ENCODE results near the gene SFXN4.

Gene SFXN4

GRCh38 chr10:119206603-119207365 is 41.3 kb upstream of the SFXN4 start:
- no peaks in the 10 kb centered on the region for H3K9me3 ChIP-seq (ENCODE audit: control insufficient read depth, insufficient read depth, low read length)
- H3K27me3 ChIP-seq (ENCODE audit: control insufficient read depth, insufficient read depth, low read length), result peaks cover 16% of the 10 kb centered on the region
- H3K9ac ChIP-seq (ENCODE audit: low read depth, low read length), result no peak overlapping the region
- H3K4me3 ChIP-seq (ENCODE audit: low read depth, low read length), result peak overlapping the region; percentile 50
- peaks cover 5% of the 10 kb centered on the region for H3K4me1 ChIP-seq (ENCODE audit: control insufficient read depth, insufficient read depth, low read length)
- H3K36me3 ChIP-seq (ENCODE audit: control insufficient read depth, insufficient read depth, low read length), result no peaks in the 10 kb centered on the region

GRCh38 chr10:119205894-119206602 is 40.5 kb upstream of the SFXN4 start:
- peaks cover 2% of the 10 kb centered on the region for H3K4me1 ChIP-seq (ENCODE audit: control insufficient read depth, insufficient read depth, low read length)
- peaks cover 16% of the 10 kb centered on the region for H3K27me3 ChIP-seq (ENCODE audit: control insufficient read depth, insufficient read depth, low read length)
- H3K4me3 ChIP-seq (ENCODE audit: low read depth, low read length), result peak overlapping the region; percentile 50
- H3K36me3 ChIP-seq (ENCODE audit: control insufficient read depth, insufficient read depth, low read length), result no peaks in the 10 kb centered on the region
- no peak overlapping the region for H3K9ac ChIP-seq (ENCODE audit: low read depth, low read length)
- H3K9me3 ChIP-seq (ENCODE audit: control insufficient read depth, insufficient read depth, low read length), result no peaks in the 10 kb centered on the region

- H3K9ac ChIP-seq (ENCODE audit: low read depth, low read length), result no peak overlapping the region
- no peak overlapping the region for H3K4me3 ChIP-seq (ENCODE audit: low read depth, low read length)
- H3K27me3 ChIP-seq (ENCODE audit: control insufficient read depth, insufficient read depth, low read length), result peaks cover 6% of the 10 kb centered on the region
- H3K4me1 ChIP-seq (ENCODE audit: control insufficient read depth, insufficient read depth, low read length), result peaks cover 2% of the 10 kb centered on the region
- no peaks in the 10 kb centered on the region for H3K9me3 ChIP-seq (ENCODE audit: control insufficient read depth, insufficient read depth, low read length)
- no peaks in the 10 kb centered on the region for H3K36me3 ChIP-seq (ENCODE audit: control insufficient read depth, insufficient read depth, low read length)
Observed at GRCh38 chr10:119203006-119203405, 37.5 kb upstream of the SFXN4 start.

- Histone ChIP-seq H3K27me3 (ENCODE audit: control insufficient read depth, insufficient read depth, low read length) (peaks cover 3% of the 10 kb centered on the region), H3K4me1 (ENCODE audit: control insufficient read depth, insufficient read depth, low read length) (peaks cover 2% of the 10 kb centered on the region), H3K4me3 (ENCODE audit: low read depth, low read length) (no peak overlapping the region), H3K9ac (ENCODE audit: low read depth, low read length) (no peak overlapping the region), H3K9me3 (ENCODE audit: control insufficient read depth, insufficient read depth, low read length) (no peaks in the 10 kb centered on the region), H3K36me3 (ENCODE audit: control insufficient read depth, insufficient read depth, low read length) (no peaks in the 10 kb centered on the region)
Observed at GRCh38 chr10:119201233-119201632, 35.7 kb upstream of the SFXN4 start.

- H3K9me3 ChIP-seq (ENCODE audit: control insufficient read depth, insufficient read depth, low read length), result no peaks in the 10 kb centered on the region
- peaks cover 3% of the 10 kb centered on the region for H3K27me3 ChIP-seq (ENCODE audit: control insufficient read depth, insufficient read depth, low read length)
- no peak overlapping the region for H3K4me3 ChIP-seq (ENCODE audit: low read depth, low read length)
- peaks cover 2% of the 10 kb centered on the region for H3K4me1 ChIP-seq (ENCODE audit: control insufficient read depth, insufficient read depth, low read length)
- H3K9ac ChIP-seq (ENCODE audit: low read depth, low read length), result no peak overlapping the region
- H3K36me3 ChIP-seq (ENCODE audit: control insufficient read depth, insufficient read depth, low read length), result no peaks in the 10 kb centered on the region
Observed at GRCh38 chr10:119199231-119199992, 33.9 kb upstream of the SFXN4 start.

GRCh38 chr10:119198438-119198837 is 32.9 kb upstream of the SFXN4 start:
- Histone ChIP-seq H3K4me3 (ENCODE audit: low read depth, low read length) (no peak overlapping the region), H3K9ac (ENCODE audit: low read depth, low read length) (no peak overlapping the region)

GRCh38 chr10:119197921-119198320 is 32.4 kb upstream of the SFXN4 start:
- H3K4me1 ChIP-seq (ENCODE audit: control insufficient read depth, insufficient read depth, low read length), result peaks cover 2% of the 10 kb centered on the region
- H3K9me3 ChIP-seq (ENCODE audit: control insufficient read depth, insufficient read depth, low read length), result no peaks in the 10 kb centered on the region
- H3K4me3 ChIP-seq (ENCODE audit: low read depth, low read length), result no peak overlapping the region
- peaks cover 3% of the 10 kb centered on the region for H3K27me3 ChIP-seq (ENCODE audit: control insufficient read depth, insufficient read depth, low read length)
- H3K36me3 ChIP-seq (ENCODE audit: control insufficient read depth, insufficient read depth, low read length), result no peaks in the 10 kb centered on the region
- H3K9ac ChIP-seq (ENCODE audit: low read depth, low read length), result no peak overlapping the region

More at GRCh38 chr10:119198438-119198837, 32.9 kb upstream of the SFXN4 start:
- Histone ChIP-seq H3K36me3 (ENCODE audit: control insufficient read depth, insufficient read depth, low read length) (no peaks in the 10 kb centered on the region), H3K9me3 (ENCODE audit: control insufficient read depth, insufficient read depth, low read length) (no peaks in the 10 kb centered on the region), H3K27me3 (ENCODE audit: control insufficient read depth, insufficient read depth, low read length) (peaks cover 3% of the 10 kb centered on the region), H3K4me1 (ENCODE audit: control insufficient read depth, insufficient read depth, low read length) (peaks cover 2% of the 10 kb centered on the region)

GRCh38 chr10:119191881-119192280 is 26.4 kb upstream of the SFXN4 start:
- Histone ChIP-seq H3K9me3 (ENCODE audit: control insufficient read depth, insufficient read depth, low read length) (no peaks in the 10 kb centered on the region), H3K27me3 (ENCODE audit: control insufficient read depth, insufficient read depth, low read length) (no peaks in the 10 kb centered on the region), H3K4me3 (ENCODE audit: low read depth, low read length) (no peak overlapping the region), H3K36me3 (ENCODE audit: control insufficient read depth, insufficient read depth, low read length) (no peaks in the 10 kb centered on the region), H3K9ac (ENCODE audit: low read depth, low read length) (no peak overlapping the region), H3K4me1 (ENCODE audit: control insufficient read depth, insufficient read depth, low read length) (no peaks in the 10 kb centered on the region)

- no peak overlapping the region for H3K4me3 ChIP-seq (ENCODE audit: low read depth, low read length)
- no peaks in the 10 kb centered on the region for H3K4me1 ChIP-seq (ENCODE audit: control insufficient read depth, insufficient read depth, low read length)
- H3K9ac ChIP-seq (ENCODE audit: low read depth, low read length), result no peak overlapping the region
- no peaks in the 10 kb centered on the region for H3K36me3 ChIP-seq (ENCODE audit: control insufficient read depth, insufficient read depth, low read length)
- H3K27me3 ChIP-seq (ENCODE audit: control insufficient read depth, insufficient read depth, low read length), result no peaks in the 10 kb centered on the region
- H3K9me3 ChIP-seq (ENCODE audit: control insufficient read depth, insufficient read depth, low read length), result no peaks in the 10 kb centered on the region
Observed at GRCh38 chr10:119190954-119191785, 25.7 kb upstream of the SFXN4 start.

GRCh38 chr10:119190353-119190752 is 24.8 kb upstream of the SFXN4 start:
- Histone ChIP-seq H3K4me1 (ENCODE audit: control insufficient read depth, insufficient read depth, low read length) (no peaks in the 10 kb centered on the region), H3K9ac (ENCODE audit: low read depth, low read length) (no peak overlapping the region), H3K9me3 (ENCODE audit: control insufficient read depth, insufficient read depth, low read length) (no peaks in the 10 kb centered on the region), H3K36me3 (ENCODE audit: control insufficient read depth, insufficient read depth, low read length) (no peaks in the 10 kb centered on the region), H3K4me3 (ENCODE audit: low read depth, low read length) (no peak overlapping the region), H3K27me3 (ENCODE audit: control insufficient read depth, insufficient read depth, low read length) (no peaks in the 10 kb centered on the region)

- Histone ChIP-seq H3K9me3 (ENCODE audit: control insufficient read depth, insufficient read depth, low read length) (no peaks in the 10 kb centered on the region), H3K4me1 (ENCODE audit: control insufficient read depth, insufficient read depth, low read length) (no peaks in the 10 kb centered on the region), H3K9ac (ENCODE audit: low read depth, low read length) (no peak overlapping the region), H3K27me3 (ENCODE audit: control insufficient read depth, insufficient read depth, low read length) (no peaks in the 10 kb centered on the region), H3K4me3 (ENCODE audit: low read depth, low read length) (no peak overlapping the region), H3K36me3 (ENCODE audit: control insufficient read depth, insufficient read depth, low read length) (no peaks in the 10 kb centered on the region)
Observed at GRCh38 chr10:119189811-119190282, 24.3 kb upstream of the SFXN4 start.
